Stimulated activated CD4-positive, alpha-beta T cell treated with anti-CD3 and anti-CD28 coated beads, Interleukin-15, amount 100 ng/mL, for 48 hours (primary cell): ENCODE data around the gene POLR1A.
A peak's percentile ranks its signal among the peaks of the same experiment; 100 is the strongest.

Experiments
- DNase-seq, 2 donors: peaks; one replicate each; pipeline ENCODE4 v3.0.0-alpha.2; 2020; ENCODE audit warnings: low read depth in 2 of 2

Gene POLR1A

DNA sequence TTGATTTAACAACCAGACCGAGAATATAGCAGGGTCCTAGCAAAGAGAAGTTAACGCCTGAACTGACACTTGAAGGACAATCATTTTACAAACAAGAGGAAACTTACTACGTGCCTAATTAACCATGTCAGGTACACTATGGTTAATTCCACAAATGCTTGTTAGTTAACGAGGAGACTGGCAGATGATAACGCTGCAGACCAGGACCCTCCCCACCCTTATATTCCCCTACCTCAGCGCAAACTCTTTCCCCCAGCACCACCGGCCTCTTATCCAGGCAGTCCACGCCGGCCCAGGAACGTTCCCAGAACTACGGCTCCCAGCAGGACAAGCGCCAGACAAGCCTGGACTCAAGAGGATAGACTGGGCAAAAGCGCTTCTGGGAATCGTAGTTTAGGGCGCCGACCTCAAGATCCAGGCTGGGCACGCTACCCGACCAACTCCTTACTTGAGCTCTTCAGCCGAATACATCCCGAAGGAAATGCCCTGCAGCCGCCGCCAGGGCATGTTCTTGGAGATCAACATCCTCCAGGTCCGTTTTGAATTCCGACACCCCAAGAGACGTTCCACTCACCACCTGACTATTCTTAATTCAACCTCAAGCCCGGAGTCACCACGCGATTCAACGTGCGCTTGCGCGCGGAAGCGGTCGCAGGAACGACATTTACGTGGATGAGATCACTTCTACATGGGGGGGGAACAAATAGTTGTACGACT is at the start of gene POLR1A:
POLR1A (minus strand) TSS at position 635 of the 717 bp plus-strand sequence; CDS start at position 525, 110 bp downstream.
- DNase-seq = peak; percentile 73 to 75

DNA sequence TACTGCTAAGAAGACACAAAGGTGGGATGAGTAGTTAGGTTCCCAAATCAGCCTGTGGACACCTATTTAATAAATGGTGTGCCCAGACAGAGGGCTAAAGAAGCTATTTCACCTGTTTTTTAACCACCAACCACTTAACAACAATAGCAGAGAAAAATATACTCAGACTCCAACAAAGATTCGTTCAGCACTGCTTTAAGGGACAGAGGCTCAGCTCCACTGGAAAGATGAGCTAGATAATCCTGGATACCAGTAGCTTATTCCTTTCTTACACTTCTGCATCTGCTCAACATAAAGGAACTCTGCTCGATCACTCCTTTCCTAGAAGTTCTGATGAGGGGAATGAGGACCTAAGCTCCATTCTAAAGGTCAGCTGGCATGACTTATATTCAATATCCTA is 44.8 kb upstream of the POLR1A start:
- no peak for DNase-seq

DNA sequence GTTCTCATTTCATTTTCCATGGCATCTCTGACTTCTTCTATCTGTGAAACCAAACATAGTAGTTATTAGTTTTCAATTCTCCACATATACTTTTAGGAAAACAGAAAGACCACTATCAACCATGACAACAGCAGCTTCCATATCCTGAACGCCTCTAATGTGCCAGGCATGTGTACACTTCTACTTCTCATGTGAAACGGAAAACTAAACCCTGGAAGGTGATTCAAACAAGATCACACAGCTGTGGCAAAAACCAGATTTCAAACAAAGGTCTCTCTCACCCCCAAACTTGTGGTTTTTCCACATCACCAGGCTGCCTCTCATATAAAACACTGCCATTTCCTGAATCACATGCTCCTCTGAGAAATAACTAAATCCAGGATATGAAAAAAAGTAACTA is 42.1 kb upstream of the POLR1A start:
- DNase-seq = no peak

DNA sequence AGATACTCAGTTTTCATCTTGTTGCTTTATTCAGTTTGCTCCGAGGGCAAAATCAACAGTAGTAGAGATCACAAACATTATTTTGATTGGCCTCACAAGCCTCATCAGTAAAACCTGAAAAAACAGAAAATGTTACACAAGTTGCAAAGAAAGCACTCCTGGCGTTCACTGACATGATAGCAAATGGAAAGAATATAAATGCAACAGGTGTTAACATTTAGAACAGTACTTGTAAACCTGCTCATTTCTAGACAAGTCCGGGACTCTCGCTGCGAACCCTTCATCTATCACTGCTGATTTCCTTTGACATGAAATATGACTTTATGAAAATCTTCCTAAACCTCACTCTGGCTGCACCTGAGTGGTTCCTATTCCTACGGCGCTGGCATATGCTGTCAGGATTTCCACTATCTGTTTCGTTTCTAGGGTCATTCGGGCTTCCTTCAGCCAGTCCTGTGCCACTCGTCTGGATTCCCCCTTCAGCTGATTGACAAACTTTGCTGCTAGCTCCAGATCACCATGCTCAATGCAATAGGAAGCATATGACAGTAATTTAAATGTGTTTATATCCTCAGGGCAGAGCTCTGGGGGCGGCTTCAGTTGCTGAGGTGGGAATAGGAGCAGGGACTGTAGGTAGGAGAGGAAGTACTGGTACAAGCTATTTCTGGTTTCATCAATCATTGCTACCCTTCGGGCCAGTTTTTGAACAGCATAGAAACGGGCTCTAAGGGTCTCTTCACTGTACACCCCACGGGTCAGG is 38.4 kb upstream of the POLR1A start:
- no peak for DNase-seq

- no peak for DNase-seq
Measured at GRCh38 chr2:86143307-86143706, 37.6 kb upstream of the POLR1A start.

DNA sequence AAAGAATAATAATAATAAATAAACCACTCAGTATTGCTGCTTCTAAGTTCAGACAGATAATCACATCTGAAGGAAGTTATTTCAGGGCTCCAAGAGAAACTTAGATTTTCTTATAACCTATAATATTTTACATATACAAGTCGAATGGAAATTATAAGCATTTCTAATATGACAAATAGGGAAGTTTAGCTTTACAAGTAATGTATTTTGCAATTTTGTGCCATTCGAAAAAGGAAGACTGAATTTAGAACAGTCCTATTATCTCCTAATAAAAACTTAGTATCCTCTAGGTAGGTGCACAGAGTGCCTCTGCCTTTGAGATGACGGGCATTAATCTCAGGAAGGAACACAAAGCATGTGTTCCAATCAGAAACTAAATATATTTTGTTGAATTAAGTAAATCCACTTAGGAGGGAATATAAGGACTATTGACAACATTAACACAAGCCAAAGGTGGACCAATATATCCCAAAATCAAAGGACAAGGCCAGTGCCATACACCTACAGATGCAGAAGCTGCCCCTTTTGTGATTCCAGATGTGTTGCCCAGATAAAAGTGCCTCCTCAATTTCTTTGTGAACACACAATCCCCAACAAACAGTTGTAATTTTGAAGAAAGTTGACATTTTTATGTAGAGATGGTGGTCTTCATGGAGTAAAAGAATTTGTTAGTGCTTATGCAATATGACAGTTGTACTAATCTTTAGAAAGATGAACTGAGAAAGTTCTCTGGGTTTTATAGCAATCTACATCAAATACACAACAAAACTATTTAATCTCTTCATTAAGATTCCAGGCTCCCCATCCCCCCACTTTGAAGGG is 37.0 kb upstream of the POLR1A start:
- no peak for DNase-seq

DNA sequence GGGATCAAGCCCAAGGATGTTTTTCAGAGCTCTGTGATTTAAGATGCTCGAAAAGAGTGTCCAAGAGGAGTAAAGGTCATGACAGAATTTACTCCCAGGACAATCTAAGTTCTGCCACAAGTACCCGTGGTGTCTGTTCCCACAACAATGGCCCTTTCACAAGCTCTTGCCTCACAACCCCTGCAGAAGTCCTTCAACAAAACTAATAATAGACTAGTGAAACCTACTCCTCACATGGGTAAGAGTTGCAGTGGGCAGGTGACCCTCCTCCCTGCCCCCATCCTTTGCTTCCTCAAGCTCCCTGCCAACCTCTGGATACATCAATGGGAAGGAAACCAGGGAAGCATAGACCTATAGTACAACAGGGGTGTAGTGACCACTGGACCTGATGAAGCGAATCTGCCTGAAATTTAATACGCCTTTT is 35.3 kb upstream of the POLR1A start:
- no peak for DNase-seq

DNA sequence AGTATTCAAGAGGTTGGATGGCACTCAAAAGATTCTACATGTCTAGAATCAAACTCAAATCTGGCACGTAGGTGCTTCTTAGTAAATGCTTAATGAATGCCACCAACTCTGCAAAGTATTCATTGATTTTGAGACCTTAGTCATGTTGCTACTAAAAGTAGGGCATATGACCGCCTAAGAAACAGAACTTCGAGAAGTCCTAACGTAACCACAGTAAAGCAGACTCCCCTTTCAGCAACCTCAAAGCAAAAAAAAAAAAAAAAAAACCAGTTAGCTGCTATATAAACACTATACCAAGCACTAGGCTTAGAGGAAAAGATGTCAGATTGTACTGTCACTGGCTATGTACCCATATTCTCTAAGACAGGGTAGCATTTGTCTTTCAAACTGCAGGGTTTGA is 34.3 kb upstream of the POLR1A start:
- no peak for DNase-seq

DNA sequence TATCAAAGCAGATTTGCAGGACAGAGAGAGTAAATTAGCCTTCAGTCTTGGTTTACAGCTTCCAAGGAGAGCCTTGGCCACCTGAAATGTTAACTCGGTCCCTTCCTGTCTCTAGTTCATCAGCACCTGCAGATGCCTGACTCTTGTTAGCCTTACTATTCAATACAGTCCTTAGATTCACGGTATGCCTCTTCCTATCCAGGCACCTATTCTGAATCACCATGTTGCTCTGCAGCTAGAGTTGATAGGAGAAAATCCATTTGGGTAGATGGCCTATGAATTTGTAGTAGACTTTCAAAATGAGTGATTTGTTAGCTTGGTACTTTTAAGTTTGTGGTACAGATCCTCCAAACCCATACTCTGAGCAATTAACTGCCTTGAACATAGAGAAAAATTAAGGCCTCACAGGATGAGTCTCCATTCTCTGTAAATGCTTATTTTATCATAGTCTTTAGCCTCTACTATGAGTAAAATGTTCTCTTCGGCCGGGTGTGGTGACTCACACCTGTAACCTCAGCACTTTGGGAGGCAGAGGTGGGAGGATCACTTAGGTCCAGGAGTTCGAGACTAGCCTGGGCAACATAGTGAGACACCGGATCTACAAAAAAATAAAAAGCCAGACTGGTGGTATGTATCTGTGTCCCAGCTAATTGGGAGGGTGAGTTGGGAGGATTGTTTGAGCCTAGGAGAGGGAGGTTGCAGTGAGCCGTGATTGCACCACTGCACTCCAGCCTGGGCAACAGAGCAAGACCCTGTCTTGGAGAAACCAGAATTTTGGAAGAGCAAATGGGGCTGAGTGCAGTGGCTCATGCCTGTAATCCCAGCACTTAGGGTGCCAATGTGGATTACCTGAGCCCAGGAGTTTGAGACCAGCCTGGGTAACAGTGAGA is 33.3 kb upstream of the POLR1A start:
- no peak for DNase-seq

- no peak for DNase-seq
Measured at GRCh38 chr2:86136141-86136540, 30.5 kb upstream of the POLR1A start.

GRCh38 chr2:86135653-86136052 is 30.0 kb upstream of the POLR1A start:
- no peak for DNase-seq

- no peak for DNase-seq
Measured at GRCh38 chr2:86134709-86135108, 29.0 kb upstream of the POLR1A start.

DNA sequence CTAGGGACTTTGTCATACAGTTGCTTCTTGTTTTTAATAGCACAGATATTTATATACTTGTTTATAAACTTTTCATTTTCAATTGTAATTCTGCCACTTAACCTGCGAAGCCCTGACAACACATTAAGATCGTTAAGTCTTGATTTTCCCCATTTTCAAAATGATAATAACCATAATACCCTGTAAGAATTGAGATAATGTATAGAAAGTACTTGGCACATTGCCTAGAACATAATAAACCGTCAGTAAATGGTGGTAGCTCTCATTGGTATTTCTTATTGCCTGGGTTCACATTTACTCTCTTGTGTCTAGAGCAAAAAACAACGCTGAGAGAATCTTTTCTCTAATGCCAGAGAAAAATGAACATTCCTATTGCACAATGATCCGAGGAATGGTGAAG is 19.0 kb upstream of the POLR1A start:
- no peak for DNase-seq

DNA sequence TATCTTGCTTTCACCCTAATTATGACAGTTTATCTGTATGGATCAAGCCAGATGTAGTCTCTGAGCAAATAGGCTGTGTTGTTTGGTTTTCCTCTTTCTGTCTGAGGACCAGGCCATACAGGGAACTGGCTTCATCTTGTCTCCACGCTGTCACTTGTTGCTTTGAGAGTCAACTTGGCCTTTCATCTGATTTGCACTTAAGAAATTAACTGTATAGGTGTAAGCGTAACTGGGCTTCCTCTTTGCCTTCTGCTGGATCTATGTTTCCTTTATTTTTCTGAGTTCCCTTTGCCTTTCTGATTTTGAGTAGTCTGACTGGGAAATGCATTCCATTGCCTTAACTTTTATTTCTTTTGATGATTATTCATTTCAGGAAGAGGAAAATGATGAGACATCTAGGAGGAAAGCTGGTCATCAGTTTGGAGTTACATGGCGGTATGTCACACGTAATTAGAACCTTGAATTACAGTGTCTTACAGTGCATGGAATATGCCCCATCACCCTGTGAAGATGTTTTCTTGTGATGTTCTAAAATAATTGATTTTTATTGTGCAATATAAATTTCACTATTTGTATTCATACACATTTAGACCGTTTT is 17.7 kb upstream of the POLR1A start:
- no peak for DNase-seq

DNA sequence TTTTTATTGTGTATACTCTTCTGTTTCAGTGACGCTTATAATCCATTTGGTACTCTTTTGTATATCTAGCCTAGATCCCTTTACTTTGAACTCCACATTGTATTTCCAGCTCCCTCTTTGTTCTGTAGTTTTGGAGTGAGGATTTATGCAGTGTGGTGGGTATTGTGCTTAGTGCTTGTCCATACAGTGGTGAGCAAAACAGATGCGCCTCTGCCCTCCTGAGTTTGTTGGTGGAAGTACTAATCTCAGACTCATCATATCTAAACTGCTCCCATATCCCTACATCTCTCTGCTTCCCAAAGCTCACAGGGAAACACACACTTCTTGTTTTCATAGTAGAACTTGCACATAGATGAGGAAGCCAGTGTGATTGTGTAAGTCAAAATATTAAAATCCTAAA is 12.4 kb upstream of the POLR1A start:
- DNase-seq = no peak

DNA sequence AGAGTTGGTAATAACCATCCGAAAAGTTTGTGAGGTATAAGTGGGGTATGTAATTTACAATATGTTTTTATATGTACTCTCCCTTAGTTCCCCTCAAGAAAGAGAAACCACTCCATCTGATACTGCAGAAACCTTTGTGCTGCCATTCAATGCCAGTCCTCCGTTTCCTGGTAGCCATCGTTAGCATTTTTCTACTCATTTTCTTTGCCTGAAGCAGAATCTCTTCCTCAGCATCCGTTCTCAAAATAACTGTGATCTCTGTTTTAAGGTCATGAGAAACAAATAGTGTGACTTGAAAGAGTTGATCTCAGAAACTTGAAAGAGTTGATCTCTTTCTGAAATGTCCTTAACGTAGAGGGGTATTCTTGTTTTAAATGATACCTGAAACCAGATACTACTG is 1.3 kb upstream of the POLR1A start:
- no peak for DNase-seq

DNA sequence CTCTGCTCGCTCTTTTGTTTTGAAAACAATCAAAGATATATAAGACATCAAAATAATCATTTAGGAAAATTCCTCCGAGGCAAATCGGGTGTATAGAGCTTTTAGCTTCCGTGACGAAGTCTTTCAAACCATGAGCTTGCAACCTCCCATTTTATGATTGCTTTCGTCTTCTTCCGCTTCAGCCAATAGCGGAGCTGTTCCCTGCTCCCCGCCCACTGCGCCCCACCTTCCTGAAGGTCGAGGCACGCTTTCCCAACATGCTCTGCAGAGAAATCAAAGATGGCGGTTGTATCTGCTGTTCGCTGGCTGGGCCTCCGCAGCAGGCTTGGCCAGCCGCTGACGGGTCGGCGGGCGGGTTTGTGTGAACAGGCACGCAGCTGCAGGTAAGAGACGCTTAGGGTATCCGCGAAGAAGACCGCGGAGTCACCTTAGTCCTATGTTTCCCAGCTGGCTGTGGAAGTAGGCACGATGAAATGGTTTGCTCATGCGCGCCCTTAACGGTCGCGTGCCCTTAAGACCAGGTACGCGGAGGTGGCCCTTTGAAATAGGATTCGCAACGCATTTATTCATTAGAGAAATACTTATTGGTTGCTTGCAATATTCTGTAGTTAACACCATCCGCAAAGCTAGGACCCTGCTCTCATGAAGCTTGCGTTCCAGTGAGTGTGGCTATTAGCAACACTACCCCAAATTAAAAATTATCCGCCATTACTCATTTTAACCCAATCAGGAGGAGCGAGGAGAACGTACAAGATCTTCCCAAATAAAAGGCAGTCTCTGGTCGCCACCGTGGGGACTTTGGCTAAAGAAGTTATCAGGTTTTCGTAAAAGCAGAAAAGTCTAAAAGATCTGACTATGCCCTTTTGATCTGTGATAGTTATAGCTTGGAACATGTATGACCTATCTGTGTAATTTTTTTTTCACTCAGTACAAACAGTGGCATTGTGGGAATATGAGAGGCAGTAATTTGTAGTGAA is 571 bp upstream of the POLR1A start, which contains the start of gene PTCD3:
PTCD3 (plus strand) TSS at position 267 of the 977 bp plus-strand sequence; CDS start at position 280, 13 bp downstream.
- DNase-seq = peak; percentile 93 to 94

DNA sequence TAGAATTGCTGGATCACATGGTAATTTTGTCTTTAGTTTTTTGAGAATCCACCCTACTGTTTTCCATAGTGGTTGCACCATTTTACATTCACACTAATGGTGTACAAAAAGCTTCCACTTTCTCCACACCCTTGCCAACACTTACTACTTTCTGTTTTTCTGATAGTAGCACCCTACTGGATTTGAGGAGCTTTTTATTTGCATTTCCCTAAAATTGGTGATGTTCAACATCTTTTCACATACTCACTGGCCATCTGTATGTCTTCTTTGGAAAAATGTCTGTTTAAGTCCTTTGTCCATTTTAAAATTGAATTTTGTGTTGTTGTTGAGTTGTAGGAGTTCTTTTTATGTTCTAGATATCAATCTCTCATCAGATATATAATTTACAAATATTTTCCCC is 3.5 kb downstream of the POLR1A start:
- DNase-seq = no peak

DNA sequence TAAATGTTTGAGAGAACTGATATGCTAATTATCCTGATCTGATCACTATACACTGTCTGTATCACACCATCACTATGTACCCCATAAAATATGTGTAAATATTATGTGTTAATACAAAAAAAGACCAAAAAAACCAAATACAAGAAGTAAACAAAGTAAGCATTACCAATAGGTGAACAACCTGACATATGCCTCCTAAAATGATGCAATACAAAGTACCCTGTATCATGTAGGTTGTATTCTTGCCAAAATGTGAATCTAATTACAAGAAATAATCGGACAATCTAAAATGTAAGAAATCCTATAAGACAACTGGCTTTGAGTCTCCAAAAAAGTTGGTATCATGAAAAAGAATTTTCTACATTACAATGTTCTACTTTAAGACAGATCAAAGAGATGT is 7.8 kb downstream of the POLR1A start:
- no peak for DNase-seq
